A673 (cell line): ENCODE measurements around the gene DNAI1.

Experiments
- EZH2 ChIP-seq: fragments of 200-600 bp; sonication (generic); IDR thresholded peaks from 2 replicates; pipeline ENCODE4 v1.6.1; 2017; ENCODE audit warnings: borderline replicate concordance, low read depth, mild to moderate bottlenecking, mixed read lengths, antibody characterized with exemption, low read length; ENCODE audit not compliant: poor library complexity, severe bottlenecking
- TF ChIP-seq, protein P1 (sequence below): fragments of 300-800, 200-600 bp; sonication (generic); conservative IDR thresholded peaks from 2 replicates; pipeline ENCODE4 v1.5.1; 2017; ENCODE audit warnings: low read depth, mild to moderate bottlenecking, antibody characterized with exemption, low read length, moderate library complexity, mixed read lengths

DNA sequence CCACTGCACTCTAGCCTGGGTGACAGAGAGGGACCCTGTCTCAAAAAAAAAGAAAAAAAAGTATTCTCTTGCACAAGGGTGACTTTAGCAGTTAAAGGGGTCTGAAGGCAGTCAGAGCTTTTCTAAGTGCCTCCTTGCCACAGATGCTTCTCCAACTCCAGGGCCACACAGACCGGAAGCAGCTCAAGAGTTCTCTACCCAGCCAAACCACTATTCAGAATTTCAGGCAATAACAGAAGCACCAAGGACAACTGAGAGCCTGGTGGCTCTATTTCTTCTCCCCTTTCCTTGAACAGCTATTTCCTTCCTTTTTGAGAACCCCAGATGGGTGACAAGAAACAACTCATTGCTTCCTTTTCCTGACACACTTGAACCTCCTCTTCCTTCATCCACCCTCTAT is 2.5 kb upstream of the DNAI1 start:
- TF ChIP-seq, protein P1, sequence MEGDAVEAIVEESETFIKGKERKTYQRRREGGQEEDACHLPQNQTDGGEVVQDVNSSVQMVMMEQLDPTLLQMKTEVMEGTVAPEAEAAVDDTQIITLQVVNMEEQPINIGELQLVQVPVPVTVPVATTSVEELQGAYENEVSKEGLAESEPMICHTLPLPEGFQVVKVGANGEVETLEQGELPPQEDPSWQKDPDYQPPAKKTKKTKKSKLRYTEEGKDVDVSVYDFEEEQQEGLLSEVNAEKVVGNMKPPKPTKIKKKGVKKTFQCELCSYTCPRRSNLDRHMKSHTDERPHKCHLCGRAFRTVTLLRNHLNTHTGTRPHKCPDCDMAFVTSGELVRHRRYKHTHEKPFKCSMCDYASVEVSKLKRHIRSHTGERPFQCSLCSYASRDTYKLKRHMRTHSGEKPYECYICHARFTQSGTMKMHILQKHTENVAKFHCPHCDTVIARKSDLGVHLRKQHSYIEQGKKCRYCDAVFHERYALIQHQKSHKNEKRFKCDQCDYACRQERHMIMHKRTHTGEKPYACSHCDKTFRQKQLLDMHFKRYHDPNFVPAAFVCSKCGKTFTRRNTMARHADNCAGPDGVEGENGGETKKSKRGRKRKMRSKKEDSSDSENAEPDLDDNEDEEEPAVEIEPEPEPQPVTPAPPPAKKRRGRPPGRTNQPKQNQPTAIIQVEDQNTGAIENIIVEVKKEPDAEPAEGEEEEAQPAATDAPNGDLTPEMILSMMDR = no peak
- TF ChIP-seq EZH2 = no peak
